ENCODE results near the gene RGL1. TPM values are rescaled to one million over a fixed set of nuclear protein-coding genes. Genes with fewer than 3 reads are reported as not detected.

The RGL1 gene
- total RNA-seq, 1 donor from 2014 or later: 23.1 TPM

DNA sequence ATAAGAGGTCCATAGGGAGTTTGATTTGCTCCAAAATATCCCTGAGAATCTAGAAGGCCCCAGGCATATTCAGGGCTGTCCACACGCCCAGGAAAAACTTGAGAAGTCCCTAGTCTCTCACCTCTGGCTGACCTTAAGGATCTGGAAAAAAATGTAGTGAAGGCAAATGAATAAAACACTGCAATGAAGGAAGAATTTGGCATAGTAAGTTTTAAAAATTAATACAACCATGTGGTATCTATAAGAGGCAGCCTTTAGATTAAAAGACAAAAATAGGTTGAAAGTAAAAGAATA lies 141.3 kb downstream of the RGL1 start:
- DNase-seq (ENCODE audit: low spot score in 2 of 2): no peak

GRCh38 chr1:183947988-183948387 lies 143.1 kb downstream of the RGL1 start:
- no peak overlapping the region for H3K27ac ChIP-seq
- TF ChIP-seq, protein P1, sequence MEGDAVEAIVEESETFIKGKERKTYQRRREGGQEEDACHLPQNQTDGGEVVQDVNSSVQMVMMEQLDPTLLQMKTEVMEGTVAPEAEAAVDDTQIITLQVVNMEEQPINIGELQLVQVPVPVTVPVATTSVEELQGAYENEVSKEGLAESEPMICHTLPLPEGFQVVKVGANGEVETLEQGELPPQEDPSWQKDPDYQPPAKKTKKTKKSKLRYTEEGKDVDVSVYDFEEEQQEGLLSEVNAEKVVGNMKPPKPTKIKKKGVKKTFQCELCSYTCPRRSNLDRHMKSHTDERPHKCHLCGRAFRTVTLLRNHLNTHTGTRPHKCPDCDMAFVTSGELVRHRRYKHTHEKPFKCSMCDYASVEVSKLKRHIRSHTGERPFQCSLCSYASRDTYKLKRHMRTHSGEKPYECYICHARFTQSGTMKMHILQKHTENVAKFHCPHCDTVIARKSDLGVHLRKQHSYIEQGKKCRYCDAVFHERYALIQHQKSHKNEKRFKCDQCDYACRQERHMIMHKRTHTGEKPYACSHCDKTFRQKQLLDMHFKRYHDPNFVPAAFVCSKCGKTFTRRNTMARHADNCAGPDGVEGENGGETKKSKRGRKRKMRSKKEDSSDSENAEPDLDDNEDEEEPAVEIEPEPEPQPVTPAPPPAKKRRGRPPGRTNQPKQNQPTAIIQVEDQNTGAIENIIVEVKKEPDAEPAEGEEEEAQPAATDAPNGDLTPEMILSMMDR (IDR thresholded peaks at IDR 0.05): no peak
- no peak for DNase-seq (ENCODE audit: low spot score in 2 of 2)

More for the DNA sequence above, 141.3 kb downstream of the RGL1 start:
- TF ChIP-seq, protein P1 (IDR thresholded peaks at IDR 0.05): no peak
- H3K27ac ChIP-seq: no peak overlapping the region
- no peaks in the 10 kb centered on the region for H3K36me3 ChIP-seq
- intact Hi-C loops (cut with DNase I): no loop called here
- no peaks in the 10 kb centered on the region for H3K9me3 ChIP-seq
- no peaks in the 10 kb centered on the region for H3K4me1 ChIP-seq
- no peak overlapping the region for H3K4me3 ChIP-seq
- no peaks in the 10 kb centered on the region for H3K27me3 ChIP-seq

GRCh38 chr1:183952101-183952500 lies 147.2 kb downstream of the RGL1 start:
- Histone ChIP-seq H3K27me3 (no peaks in the 10 kb centered on the region), H3K4me3 (no peak overlapping the region), H3K27ac (no peak overlapping the region), H3K9me3 (no peaks in the 10 kb centered on the region), H3K36me3 (no peaks in the 10 kb centered on the region), H3K4me1 (no peaks in the 10 kb centered on the region)
- intact Hi-C loops (cut with DNase I): no loop called here
- TF ChIP-seq, protein P1 (IDR thresholded peaks at IDR 0.05): no peak
- no peak for DNase-seq (ENCODE audit: low spot score in 2 of 2)

More at GRCh38 chr1:183947988-183948387, 143.1 kb downstream of the RGL1 start:
- H3K4me1 ChIP-seq: no peaks in the 10 kb centered on the region
- intact Hi-C loops (cut with DNase I): no loop called here
- no peaks in the 10 kb centered on the region for H3K9me3 ChIP-seq
- no peak overlapping the region for H3K4me3 ChIP-seq
- H3K36me3 ChIP-seq: no peaks in the 10 kb centered on the region
- H3K27me3 ChIP-seq: no peaks in the 10 kb centered on the region

GRCh38 chr1:183953031-183953430 lies 148.1 kb downstream of the RGL1 start:
- Histone ChIP-seq H3K4me1 (no peaks in the 10 kb centered on the region), H3K27ac (no peak overlapping the region), H3K36me3 (no peaks in the 10 kb centered on the region), H3K4me3 (no peak overlapping the region), H3K27me3 (no peaks in the 10 kb centered on the region), H3K9me3 (no peaks in the 10 kb centered on the region)
- no peak for DNase-seq (ENCODE audit: low spot score in 2 of 2)
- TF ChIP-seq, protein P1 (IDR thresholded peaks at IDR 0.05): no peak
- intact Hi-C loops (cut with DNase I): no loop called here

GRCh38 chr1:183954496-183954895 lies 149.6 kb downstream of the RGL1 start:
- Histone ChIP-seq H3K9me3 (no peaks in the 10 kb centered on the region), H3K36me3 (no peaks in the 10 kb centered on the region), H3K4me3 (no peak overlapping the region), H3K27me3 (no peaks in the 10 kb centered on the region), H3K4me1 (no peaks in the 10 kb centered on the region), H3K27ac (no peak overlapping the region)
- TF ChIP-seq, protein P1 (IDR thresholded peaks at IDR 0.05): no peak
- DNase-seq (ENCODE audit: low spot score in 2 of 2): no peak
- intact Hi-C loops (cut with DNase I): no loop called here

GRCh38 chr1:183956559-183957188 lies 151.8 kb downstream of the RGL1 start:
- intact Hi-C loops (cut with DNase I): no loop called here

More at GRCh38 chr1:183956559-183957188, 151.8 kb downstream of the RGL1 start:
- DNase-seq (ENCODE audit: low spot score in 2 of 2): no peak
- Histone ChIP-seq H3K4me3 (no peak overlapping the region), H3K27ac (peak overlapping the region in 1 of 2 donors; percentile 15), H3K9me3 (no peaks in the 10 kb centered on the region), H3K27me3 (no peaks in the 10 kb centered on the region), H3K4me1 (no peaks in the 10 kb centered on the region), H3K36me3 (no peaks in the 10 kb centered on the region)
- TF ChIP-seq, protein P1 (IDR thresholded peaks at IDR 0.05): no peak

Data from ascending aorta (tissue), 2 donors.